Stomach (tissue), 9 donors: ENCODE measurements around the gene PLEKHM2. TPM values are rescaled to one million over a fixed set of nuclear protein-coding genes. Genes with fewer than 3 reads are reported as not detected.

Source experiments
- DNase-seq, 2 donors: peaks; one replicate each; pipeline versions ENCODE4 v3.0.0 to v3.0.0-alpha.2; 2013 to 2019
- H3K27ac ChIP-seq, 5 donors: fragments of 200-600 bp in 4 of 5; sonication (generic) in 4 of 5; one replicate each; pipeline ENCODE4 v1.5.1; 2013 to 2019; ENCODE audit warnings: mild to moderate bottlenecking in 1 of 5, moderate library complexity in 1 of 5
- H3K27me3 ChIP-seq, 3 donors: fragments of 200-600 bp; sonication (generic); one replicate each; pipeline ENCODE4 v1.5.1; 2017 to 2019; ENCODE audit warnings: mixed run types in 1 of 3
- H3K36me3 ChIP-seq, 4 donors: fragments of 200-600 bp; sonication (generic); 1 replicate in 3 of 4; 2 replicates in 1 of 4; pipeline ENCODE4 v1.5.1; 2016 to 2019
- H3K4me1 ChIP-seq, 4 donors: fragments of 200-600 bp; sonication (generic); one replicate each; pipeline ENCODE4 v1.5.1; 2016 to 2019
- H3K4me3 ChIP-seq, 4 donors: fragments of 200-600 bp; sonication (generic) in 3 of 4; one replicate each; pipeline ENCODE4 v1.5.1; 2016 to 2019; ENCODE audit warnings: mild to moderate bottlenecking in 1 of 4
- H3K9me3 ChIP-seq, 4 donors: fragments of 200-600 bp; sonication (generic); one replicate each; pipeline ENCODE4 v1.5.1; 2016 to 2019
- EP300 ChIP-seq: sonication (generic); formaldehyde crosslinking; IDR thresholded peaks from one replicate; pipeline ENCODE4 v1.6.1; 2017; ENCODE audit warnings: antibody characterized with exemption
- POLR2A ChIP-seq, 4 donors: fragments of 450-650 bp; IDR thresholded peaks; one replicate each; pipeline ENCODE4 v1.6.1; 2016; ENCODE audit warnings: antibody characterized with exemption in 4 of 4, control low read depth in 2 of 4, mild to moderate bottlenecking in 1 of 4, moderate library complexity in 1 of 4
- POLR2AphosphoS5 ChIP-seq, 3 donors: sonication (generic); formaldehyde crosslinking; IDR thresholded peaks; one replicate each; pipeline ENCODE4 v1.6.1; 2016; ENCODE audit warnings: antibody characterized with exemption in 3 of 3
- WGBS, 5 donors: extraction: QIAGEN DNeasy Blood & Tissue Kit in 3 of 5; methylation state at CpG; one replicate each; pipeline versions ENCODE4 v1.1.5 to v1.1.7; 2013 to 2018; 5-methylcytosine and 5-hydroxymethylcytosine counted together
- intact Hi-C: fragments of 100-400 bp; cut with DNase I; formaldehyde crosslinking; loops from one replicate; pipeline ENCODE4 v1.15.1; 2023; ENCODE audit warnings: low total_unique reads
- polyA plus RNA-seq, 3 donors: library from polyadenylated mRNA; stranded (reverse); fragments of 200-250 nt; gene quantifications; one replicate each; pipeline ENCODE4 v1.2.3, GENCODE V29; 2013
- total RNA-seq, 5 donors: library from RNA; depleted of rRNA; stranded (reverse); fragments of >200 nt; gene quantifications; one replicate each; pipeline versions ENCODE4 v1.1.0 to v1.2.3, GENCODE V29; 2014 to 2016
- TF ChIP-seq, protein P1 (sequence below), 7 experiments: fragments of 450-650 bp in 4 of 7; fragments of 200-600 bp in 3 of 7; sonication (generic) in 3 of 7; IDR thresholded peaks; one replicate each; pipeline ENCODE4 v1.5.1; 2016 to 2019; ENCODE audit warnings: antibody characterized with exemption in 7 of 7, control low read depth in 2 of 7, mild to moderate bottlenecking in 1 of 7
- donor health status: healthy with polysubstance abuse.
- donor health status: Bipolar disorder and iron deficiency.
- donor health status: healthy.

The PLEKHM2 gene
- total and polyA plus RNA-seq, 8 donors, result 19.3 to 63.0 (median 30.9) TPM

DNA sequence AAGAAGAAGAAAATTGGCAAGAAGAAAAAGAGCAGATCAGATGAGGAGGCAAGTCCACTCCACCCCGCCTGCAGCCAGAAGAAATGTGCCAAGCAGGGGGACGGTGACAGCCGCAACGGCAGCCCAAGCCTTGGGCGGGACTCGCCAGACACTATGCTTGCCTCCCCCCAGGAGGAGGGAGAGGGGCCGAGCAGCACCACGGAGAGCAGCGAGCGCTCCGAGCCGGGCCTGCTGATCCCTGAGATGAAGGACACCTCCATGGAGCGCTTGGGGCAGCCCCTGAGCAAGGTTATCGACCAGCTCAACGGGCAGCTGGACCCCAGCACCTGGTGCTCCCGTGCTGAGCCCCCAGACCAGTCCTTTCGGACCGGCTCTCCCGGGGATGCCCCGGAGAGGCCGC is 42.9 kb downstream of the PLEKHM2 start:
- intact Hi-C loops, result no loop called here
- DNase-seq, result no peak
- no peak overlapping the region for H3K4me3 ChIP-seq
- peaks cover 78 to 100% (median 98%) of the 10 kb centered on the region in 4 donors for H3K36me3 ChIP-seq
- TF ChIP-seq POLR2A (IDR thresholded peaks at IDR 0.05) (no peak), EP300 (no peak), POLR2AphosphoS5 (IDR thresholded peaks at IDR 0.05) (no peak)
- TF ChIP-seq, protein P1, sequence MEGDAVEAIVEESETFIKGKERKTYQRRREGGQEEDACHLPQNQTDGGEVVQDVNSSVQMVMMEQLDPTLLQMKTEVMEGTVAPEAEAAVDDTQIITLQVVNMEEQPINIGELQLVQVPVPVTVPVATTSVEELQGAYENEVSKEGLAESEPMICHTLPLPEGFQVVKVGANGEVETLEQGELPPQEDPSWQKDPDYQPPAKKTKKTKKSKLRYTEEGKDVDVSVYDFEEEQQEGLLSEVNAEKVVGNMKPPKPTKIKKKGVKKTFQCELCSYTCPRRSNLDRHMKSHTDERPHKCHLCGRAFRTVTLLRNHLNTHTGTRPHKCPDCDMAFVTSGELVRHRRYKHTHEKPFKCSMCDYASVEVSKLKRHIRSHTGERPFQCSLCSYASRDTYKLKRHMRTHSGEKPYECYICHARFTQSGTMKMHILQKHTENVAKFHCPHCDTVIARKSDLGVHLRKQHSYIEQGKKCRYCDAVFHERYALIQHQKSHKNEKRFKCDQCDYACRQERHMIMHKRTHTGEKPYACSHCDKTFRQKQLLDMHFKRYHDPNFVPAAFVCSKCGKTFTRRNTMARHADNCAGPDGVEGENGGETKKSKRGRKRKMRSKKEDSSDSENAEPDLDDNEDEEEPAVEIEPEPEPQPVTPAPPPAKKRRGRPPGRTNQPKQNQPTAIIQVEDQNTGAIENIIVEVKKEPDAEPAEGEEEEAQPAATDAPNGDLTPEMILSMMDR (IDR thresholded peaks at IDR 0.05), result no peak
- WGBS, 5 donors, result 76 to 95% (median 87%) methylated on average over 6 to 21 of the region's 21 CpGs
- no peak overlapping the region for H3K27ac ChIP-seq
- H3K27me3 ChIP-seq, result no peaks in the 10 kb centered on the region
- H3K4me1 ChIP-seq, result peaks cover 0 to 7% (median 0%) of the 10 kb centered on the region in 4 donors
- no peaks in the 10 kb centered on the region for H3K9me3 ChIP-seq

DNA sequence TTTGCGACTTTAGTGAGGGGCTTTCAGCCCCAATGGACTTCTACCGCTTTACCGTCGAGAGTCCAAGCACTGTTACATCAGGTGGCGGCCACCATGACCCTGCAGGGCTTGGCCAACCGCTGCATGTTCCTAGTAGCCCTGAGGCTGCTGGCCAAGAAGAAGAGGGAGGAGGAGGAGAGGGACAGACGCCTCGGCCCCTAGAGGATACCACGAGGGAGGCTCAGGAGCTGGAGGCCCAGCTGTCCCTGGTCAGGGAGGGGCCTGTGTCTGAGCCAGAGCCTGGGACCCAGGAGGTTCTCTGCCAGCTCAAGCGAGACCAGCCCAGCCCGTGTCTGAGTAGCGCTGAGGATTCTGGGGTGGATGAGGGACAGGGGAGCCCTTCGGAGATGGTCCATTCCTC is 43.3 kb downstream of the PLEKHM2 start:
- no peak overlapping the region for H3K27ac ChIP-seq
- DNase-seq, result no peak
- no peak for TF ChIP-seq POLR2AphosphoS5 (IDR thresholded peaks at IDR 0.05)
- TF ChIP-seq EP300, result no peak
- TF ChIP-seq, protein P1 (IDR thresholded peaks at IDR 0.05), result no peak
- no peak for TF ChIP-seq POLR2A (IDR thresholded peaks at IDR 0.05)
- H3K36me3 ChIP-seq, result peaks cover 81 to 100% (median 98%) of the 10 kb centered on the region in 4 donors
- H3K4me3 ChIP-seq, result no peak overlapping the region
- intact Hi-C loops, result no loop called here
- H3K4me1 ChIP-seq, result peaks cover 0 to 6% (median 0%) of the 10 kb centered on the region in 4 donors
- no peaks in the 10 kb centered on the region for H3K27me3 ChIP-seq
- no peaks in the 10 kb centered on the region for H3K9me3 ChIP-seq
- 81 to 90% (median 88%) methylated on average over 7 to 13 of the region's 13 CpGs for WGBS, 5 donors

DNA sequence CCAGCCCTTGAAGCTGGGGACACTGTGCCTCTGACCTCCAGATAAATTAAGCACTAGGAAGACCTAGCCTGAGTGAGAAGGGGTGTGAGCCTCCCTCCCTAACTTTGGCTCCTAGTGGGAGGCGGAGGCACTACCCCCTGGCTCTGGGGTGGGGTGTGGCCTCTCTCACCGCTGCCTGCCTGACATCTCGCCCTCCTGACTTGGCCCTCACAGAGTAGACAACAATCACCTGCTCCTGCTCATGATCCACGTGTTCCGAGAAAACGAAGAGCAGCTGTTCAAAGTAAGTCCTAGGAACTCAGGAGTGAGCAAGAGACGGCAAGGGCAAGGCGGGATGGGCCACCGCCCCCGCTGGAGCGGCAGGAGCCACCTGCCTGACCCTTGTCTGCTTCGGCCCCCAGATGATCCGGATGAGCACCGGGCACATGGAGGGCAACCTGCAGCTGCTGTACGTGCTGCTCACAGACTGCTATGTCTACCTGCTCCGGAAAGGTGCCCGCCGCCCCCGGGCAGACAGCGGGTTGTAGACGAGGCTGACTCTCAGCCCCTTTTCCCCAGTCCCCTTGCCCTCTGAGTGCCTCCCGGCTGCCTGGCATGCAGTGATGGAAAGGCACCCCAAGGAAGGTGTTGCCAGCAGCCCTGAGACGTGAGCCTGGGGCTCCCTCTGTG is 43.9 kb downstream of the PLEKHM2 start:
- Histone ChIP-seq H3K27ac (no peak overlapping the region), H3K9me3 (no peaks in the 10 kb centered on the region), H3K27me3 (no peaks in the 10 kb centered on the region), H3K4me3 (no peak overlapping the region), H3K4me1 (peaks cover 0 to under 1% (median 0%) of the 10 kb centered on the region in 4 donors), H3K36me3 (peaks cover 81 to 100% (median 98%) of the 10 kb centered on the region in 4 donors)
- intact Hi-C loops, result no loop called here
- TF ChIP-seq POLR2A (IDR thresholded peaks at IDR 0.05), result no peak
- TF ChIP-seq EP300, result no peak
- TF ChIP-seq, protein P1 (IDR thresholded peaks at IDR 0.05), result no peak
- TF ChIP-seq POLR2AphosphoS5 (IDR thresholded peaks at IDR 0.05), result no peak
- DNase-seq, result no peak
- 90 to 93% (median 92%) methylated on average over 17 to 23 of the region's 23 CpGs for WGBS, 5 donors

DNA sequence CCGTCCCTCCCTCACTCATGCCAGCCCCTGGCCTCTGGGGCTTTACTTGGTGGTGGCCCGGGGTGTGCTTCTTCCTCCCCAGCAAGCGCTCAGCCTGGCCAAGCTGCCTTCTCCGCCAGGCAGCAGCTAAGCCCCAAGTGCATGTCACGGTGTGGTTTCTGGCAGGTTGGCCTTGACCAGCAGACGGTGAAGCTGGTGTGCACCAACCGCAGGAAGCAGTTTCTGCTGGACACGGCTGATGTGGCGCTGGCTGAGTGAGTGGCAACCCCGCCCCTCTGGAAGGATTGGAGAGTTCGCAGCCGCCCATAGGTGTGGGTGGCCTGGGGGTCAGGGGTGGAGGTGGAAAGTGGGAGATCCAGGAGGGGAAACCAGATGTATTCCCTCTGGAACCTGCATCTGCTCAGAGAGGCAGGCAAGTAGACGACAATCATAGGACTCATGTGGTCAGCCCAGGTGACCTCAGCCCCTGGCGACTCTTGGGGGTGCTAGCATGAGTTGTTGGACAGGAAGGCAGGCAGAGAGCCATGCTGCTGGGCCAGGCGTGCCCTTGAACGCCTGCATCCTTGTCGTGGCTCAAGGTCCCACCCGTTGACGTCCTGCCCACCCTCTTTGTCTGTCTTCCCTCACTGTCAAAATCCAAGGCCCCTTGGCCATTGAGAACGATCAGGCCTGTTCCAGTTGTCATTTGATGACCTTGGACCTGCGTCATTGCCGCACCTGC is 45.0 kb downstream of the PLEKHM2 start:
- Histone ChIP-seq H3K9me3 (no peaks in the 10 kb centered on the region), H3K4me1 (peaks cover 0 to under 1% (median 0%) of the 10 kb centered on the region in 4 donors), H3K27me3 (no peaks in the 10 kb centered on the region), H3K4me3 (no peak overlapping the region), H3K27ac (no peak overlapping the region), H3K36me3 (peaks cover 89 to 100% (median 98%) of the 10 kb centered on the region in 4 donors)
- intact Hi-C loops, result no loop called here
- no peak for DNase-seq
- 84 to 91% (median 89%) methylated on average over 20 to 22 of the region's 22 CpGs for WGBS, 5 donors
- no peak for TF ChIP-seq EP300
- TF ChIP-seq, protein P1 (IDR thresholded peaks at IDR 0.05), result no peak
- TF ChIP-seq POLR2A (IDR thresholded peaks at IDR 0.05), result no peak
- TF ChIP-seq POLR2AphosphoS5 (IDR thresholded peaks at IDR 0.05), result no peak
